IMR-90 (cell line): ENCODE results near the gene CYB5B. TPM values are rescaled to one million over a fixed set of nuclear protein-coding genes. Genes with fewer than 3 reads are reported as not detected.

Experiments
- ATAC-seq: fragments of 200-7000 bp; cut with Tn5 transposase; 2 replicates; pipeline ENCODE4 v1.9.1; 2020; ENCODE audit warnings: low read depth, mild to moderate bottlenecking, moderate library complexity
- BruUV-seq: library from RNA; stranded (reverse); fragments of 400-500 nt; replicated peaks from 2 replicates; lab custom pipeline; 2021; lab: Mats Ljungman, UMichigan
- CTCF ChIA-PET: fragments of 300-600 bp; formaldehyde crosslinking; extraction: SDS; loops from one replicate; lab custom pipeline; 2021; ENCODE audit warnings: antibody characterized with exemption; lab: Yijun Ruan, JAX
- POLR2A ChIA-PET: fragments of 300-600 bp; sonication (Branson Sonifier 250); formaldehyde crosslinking; loops from one replicate; lab custom pipeline; 2022; ENCODE audit warnings: antibody characterized with exemption; ENCODE audit not compliant: unreplicated experiment; lab: Charles Lee
- DNase-seq: peaks from one replicate; pipeline ENCODE4 v3.0.0; 2013
- H2AFZ ChIP-seq: replicated peaks from 2 replicates; pipeline ENCODE3; 2013; ENCODE audit warnings: low read length, mild to moderate bottlenecking; ENCODE audit not compliant: poor library complexity
- H2AK5ac ChIP-seq: 2 replicates; pipeline ENCODE4 v1.6.1; 2013; ENCODE audit warnings: low read depth, low read length, inconsistent platforms
- H2AK9ac ChIP-seq: replicated peaks from 2 replicates; pipeline ENCODE3; 2013; ENCODE audit warnings: mild to moderate bottlenecking, low read depth, low read length, moderate library complexity; ENCODE audit not compliant: poor library complexity
- H2BK120ac ChIP-seq: 2 replicates; pipeline ENCODE4 v1.6.1; 2013; ENCODE audit warnings: low read depth, low read length, inconsistent platforms
- H2BK15ac ChIP-seq: 3 replicates; pipeline ENCODE4 v1.6.1; 2013; ENCODE audit warnings: low read depth, low read length, inconsistent platforms
- H2BK20ac ChIP-seq: 2 replicates; pipeline ENCODE4 v1.6.1; 2013; ENCODE audit warnings: low read depth, mild to moderate bottlenecking, inconsistent platforms, low read length, moderate library complexity
- H2BK5ac ChIP-seq: 2 replicates; pipeline ENCODE4 v1.6.1; 2013; ENCODE audit warnings: mild to moderate bottlenecking, low read depth, low read length, inconsistent platforms; ENCODE audit not compliant: poor library complexity, severe bottlenecking
- H3K14ac ChIP-seq: replicated peaks from 2 replicates; pipeline ENCODE4 v1.6.1; 2013; ENCODE audit warnings: low read depth, low read length, inconsistent platforms
- H3K18ac ChIP-seq: 2 replicates; pipeline ENCODE4 v1.6.1; 2013; ENCODE audit warnings: low read depth, low read length, control low read depth
- H3K23ac ChIP-seq: 2 replicates; pipeline ENCODE4 v1.6.1; 2013; ENCODE audit warnings: low read depth, low read length, inconsistent platforms
- H3K27ac ChIP-seq: 2 replicates; pipeline ENCODE4 v1.5.1; 2013; ENCODE audit warnings: mild to moderate bottlenecking, control low read depth, low read length; ENCODE audit not compliant: insufficient read depth
- H3K27me3 ChIP-seq: 2 replicates; pipeline ENCODE4 v1.6.1; 2013; ENCODE audit warnings: low read length; ENCODE audit not compliant: control insufficient read depth, insufficient read depth
- H3K36me3 ChIP-seq: 2 replicates; pipeline ENCODE4 v1.6.1; 2013; ENCODE audit warnings: low read length, mixed read lengths; ENCODE audit not compliant: control insufficient read depth, insufficient read depth
- H3K4ac ChIP-seq: 2 replicates; pipeline ENCODE4 v1.6.1; 2013; ENCODE audit warnings: low read depth, low read length, inconsistent platforms
- H3K4me1 ChIP-seq: 2 replicates; pipeline ENCODE4 v1.6.1; 2013; ENCODE audit warnings: low read length, mixed read lengths; ENCODE audit not compliant: control insufficient read depth, insufficient read depth
- H3K4me2 ChIP-seq: 2 replicates; pipeline ENCODE4 v1.6.1; 2013; ENCODE audit warnings: low read depth, mild to moderate bottlenecking, control low read depth, low read length, moderate library complexity
- H3K4me3 ChIP-seq: 2 replicates; pipeline ENCODE4 v1.5.1; 2013; ENCODE audit warnings: low read depth, mild to moderate bottlenecking, control low read depth, low read length, moderate library complexity; ENCODE audit not compliant: insufficient read depth
- H3K56ac ChIP-seq: 2 replicates; pipeline ENCODE4 v1.6.1; 2013; ENCODE audit warnings: low read length, inconsistent platforms; ENCODE audit not compliant: insufficient read depth; ENCODE audit errors: extremely low read depth
- H3K79me1 ChIP-seq, 2 experiments: 2 replicates each; pipeline ENCODE4 v1.6.1; 2013; ENCODE audit warnings: low read length in 2 of 2, inconsistent platforms in 1 of 2, low read depth in 1 of 2
- H3K9ac ChIP-seq: 2 replicates; pipeline ENCODE4 v1.6.1; 2013; ENCODE audit warnings: low read depth, low read length, control low read depth
- H3K9me1 ChIP-seq: 2 replicates; pipeline ENCODE4 v1.6.1; 2013; ENCODE audit warnings: low read length, inconsistent platforms; ENCODE audit not compliant: insufficient read depth
- H3K9me3 ChIP-seq: 2 replicates; pipeline ENCODE4 v1.6.1; 2013; ENCODE audit warnings: low read length; ENCODE audit not compliant: control insufficient read depth, insufficient read depth
- H4K20me1 ChIP-seq: 2 replicates; pipeline ENCODE4 v1.6.1; 2013; ENCODE audit warnings: low read length, inconsistent platforms; ENCODE audit not compliant: insufficient read depth
- H4K5ac ChIP-seq: 2 replicates; pipeline ENCODE4 v1.6.1; 2013; ENCODE audit warnings: mild to moderate bottlenecking, low read depth, low read length, control low read depth
- H4K8ac ChIP-seq, 2 experiments: 2 replicates each; pipeline ENCODE4 v1.6.1; 2013; ENCODE audit warnings: low read depth in 2 of 2, low read length in 2 of 2, control low read depth in 1 of 2, inconsistent platforms in 1 of 2
- H4K91ac ChIP-seq: 2 replicates; pipeline ENCODE4 v1.6.1; 2013; ENCODE audit warnings: low read depth, low read length, inconsistent platforms; ENCODE audit not compliant: insufficient read depth
- BHLHE40 ChIP-seq: fragments of 150-350 bp; IDR thresholded peaks from 2 replicates; pipeline ENCODE4 v1.6.1; 2016; ENCODE audit warnings: mild to moderate bottlenecking, low read depth, low read length
- CEBPB ChIP-seq: IDR thresholded peaks from 2 replicates; pipeline ENCODE4 v1.6.1; 2012; ENCODE audit warnings: low read depth, low read length, improper control_type of control experiment
- CHD1 ChIP-seq: IDR thresholded peaks from 2 replicates; pipeline ENCODE4 v1.6.1; 2012; ENCODE audit warnings: low read depth, low read length, improper control_type of control experiment
- CTCF ChIP-seq: conservative IDR thresholded peaks from 2 replicates; pipeline ENCODE4 v1.5.1; 2012; ENCODE audit warnings: mild to moderate bottlenecking, low read depth, low read length, improper control_type of control experiment
- ELK1 ChIP-seq: fragments of 150-350 bp; IDR thresholded peaks from 2 replicates; pipeline ENCODE4 v1.6.1; 2016; ENCODE audit warnings: low read depth, mild to moderate bottlenecking, low read length, moderate library complexity, borderline replicate concordance
- FOS ChIP-seq: fragments of 150-350 bp; IDR thresholded peaks from 2 replicates; pipeline ENCODE4 v1.6.1; 2016; ENCODE audit warnings: low read depth, low read length
- MAFK ChIP-seq: IDR thresholded peaks from 2 replicates; pipeline ENCODE4 v1.6.1; 2012; ENCODE audit warnings: low read depth, low read length, improper control_type of control experiment
- MAZ ChIP-seq: IDR thresholded peaks from 2 replicates; pipeline ENCODE4 v1.6.1; 2012; ENCODE audit warnings: low read depth, mild to moderate bottlenecking, low read length, improper control_type of control experiment, moderate library complexity, borderline replicate concordance
- MXI1 ChIP-seq: IDR thresholded peaks from 2 replicates; pipeline ENCODE4 v1.6.1; 2012; ENCODE audit warnings: low read depth, mild to moderate bottlenecking, low read length, moderate library complexity, borderline replicate concordance
- NFE2L2 ChIP-seq: fragments of 150-350 bp; IDR thresholded peaks from 2 replicates; pipeline ENCODE4 v1.6.1; 2016; ENCODE audit warnings: low read depth, mild to moderate bottlenecking, low read length
- POLR2A ChIP-seq: IDR thresholded peaks from 2 replicates; pipeline ENCODE4 v1.6.1; 2012; ENCODE audit warnings: mild to moderate bottlenecking, low read depth, low read length
- RAD21 ChIP-seq: IDR thresholded peaks from 2 replicates; pipeline ENCODE4 v1.6.1; 2012; ENCODE audit warnings: low read length, improper control_type of control experiment
- RCOR1 ChIP-seq: IDR thresholded peaks from 2 replicates; pipeline ENCODE4 v1.6.1; 2012; ENCODE audit warnings: mild to moderate bottlenecking, low read length, improper control_type of control experiment; ENCODE audit not compliant: insufficient replicate concordance
- RFX5 ChIP-seq: IDR thresholded peaks from 2 replicates; pipeline ENCODE4 v1.8.0; 2012; ENCODE audit warnings: low read depth, mild to moderate bottlenecking, low read length, moderate library complexity
- SMC3 ChIP-seq: fragments of 150-350 bp; IDR thresholded peaks from 2 replicates; pipeline ENCODE4 v1.6.1; 2016; ENCODE audit warnings: low read depth, mild to moderate bottlenecking, antibody characterized with exemption, low read length, moderate library complexity
- USF2 ChIP-seq: fragments of 150-350 bp; IDR thresholded peaks from 2 replicates; pipeline ENCODE4 v1.6.1; 2017; ENCODE audit warnings: mild to moderate bottlenecking, antibody characterized with exemption, low read length, low read depth
- WGBS, 2 experiments: methylation state at CpG; one replicate each; pipeline versions ENCODE4 v1.1.5 to v1.1.7; 2013; ENCODE audit warnings: missing lambda C conversion rate in 2 of 2; ENCODE audit not compliant: insufficient read length in 1 of 2; ENCODE audit errors: extremely low coverage in 2 of 2; 5-methylcytosine and 5-hydroxymethylcytosine counted together
- dilution Hi-C: fragments of 300-500 bp; cut with HindIII; formaldehyde crosslinking; loops from one replicate; pipeline ENCODE4 v1.14.3; 2018; ENCODE audit warnings: low sequenced_read_pairs; ENCODE audit not compliant: unreplicated experiment
- in situ Hi-C: fragments of 300-500 bp; cut with MboI; formaldehyde crosslinking; loops from 3 replicates; pipeline ENCODE4 v1.14.3; 2019; ENCODE audit warnings: low sequenced_read_pairs, inconsistent platforms, mixed read lengths
- intact Hi-C: fragments of 100-400 bp; cut with micrococcal nuclease; formaldehyde crosslinking; loops from 2 replicates; pipeline ENCODE4 v1.10.0; 2022
- polyA plus RNA-seq, 3 experiments: library from polyadenylated mRNA; depleted of rRNA; stranded (reverse); fragments of >200 nt; gene quantifications; 2 replicates each; pipeline ENCODE4 v1.2.3, GENCODE V29; 2012; ENCODE audit warnings: low replicate concordance in 1 of 3
- total RNA-seq: library from RNA; depleted of rRNA; stranded (reverse); fragments of >200 nt; gene quantifications from 2 replicates; pipeline ENCODE4 v1.2.3, GENCODE V29; 2012

The CYB5B gene
- total and polyA plus RNA-seq, 2 of the 4 experiments (the other 2 are of a cell fraction), result 100 to 102 TPM

GRCh38 chr16:69381231-69381630 lies 43.2 kb upstream of the CYB5B start:
- CTCF ChIA-PET, result interaction anchor here (1.7 kb wide), 1 partner anchor 13 kb away, joined by 8 read pairs; no protein-coding TSS in a partner anchor
- H3K9me3 ChIP-seq, result no peaks in the 10 kb centered on the region
- in situ Hi-C loops, result no loop called here

More at GRCh38 chr16:69381231-69381630, 43.2 kb upstream of the CYB5B start:
- ATAC-seq, result no peak
- Histone ChIP-seq H2AK9ac (no peak overlapping the region), H3K18ac (no peak overlapping the region), H2BK15ac (no peak overlapping the region), H2AFZ (no peak overlapping the region), H2AK5ac (no peak overlapping the region), H3K4me2 (no peak overlapping the region), H3K36me3 (peaks cover 15% of the 10 kb centered on the region), H3K4me1 (no peaks in the 10 kb centered on the region; the same call in 1 of the 2 replicates), H3K56ac (no peak overlapping the region), H2BK20ac (no peak overlapping the region), H3K79me1 (peaks cover 26 to 40% of the 10 kb centered on the region in 2 experiments), H3K9ac (no peak overlapping the region), H3K14ac (no peak overlapping the region), H3K4ac (no peak overlapping the region), H3K27me3 (no peaks in the 10 kb centered on the region), H3K23ac (no peak overlapping the region), H3K9me1 (peaks cover 3% of the 10 kb centered on the region), H2BK120ac (no peak overlapping the region), H4K20me1 (no peaks in the 10 kb centered on the region), H4K91ac (no peak overlapping the region), H3K4me3 (no peak overlapping the region), H4K5ac (no peak overlapping the region), H2BK5ac (no peak overlapping the region), H3K27ac (no peak overlapping the region), H4K8ac (no peak overlapping the region)
- POLR2A ChIA-PET, result interaction anchor here (0.6 to 0.7 kb wide), 3 partner anchors 205 to 345 kb away, joined by 3 read pairs; partner anchors contain the start of gene NQO1
- WGBS, 2 experiments, result no CpG with 5 or more reads among the region's 2 CpGs
- no peak for TF ChIP-seq CEBPB
- TF ChIP-seq ELK1, result no peak
- no peak for TF ChIP-seq RAD21
- no peak for TF ChIP-seq POLR2A
- no peak for TF ChIP-seq MAZ
- TF ChIP-seq CTCF, result no peak
- TF ChIP-seq MAFK, result no peak
- no peak for TF ChIP-seq BHLHE40
- TF ChIP-seq SMC3, result no peak
- no peak for TF ChIP-seq CHD1
- TF ChIP-seq NFE2L2, result no peak
- no peak for TF ChIP-seq RFX5
- no peak for TF ChIP-seq RCOR1
- TF ChIP-seq FOS, result no peak
- TF ChIP-seq MXI1, result no peak
- TF ChIP-seq USF2, result no peak
- intact Hi-C loops, result loop anchor here (5.0 kb wide), 1 partner anchor 376 kb away; no protein-coding TSS in a partner anchor
- peak; percentile 10 for DNase-seq
- dilution Hi-C loops, result no loop called here
- no TSS peak for BruUV-seq
